Astrocyte of the cerebellum (primary cell): ENCODE data around the gene AOC2.

Experiments
- DNase-seq: peaks from one replicate; pipeline ENCODE4 v3.0.0-alpha.2; 2011; ENCODE audit warnings: low read depth
- H3K4me3 ChIP-seq: 2 replicates; pipeline ENCODE4 v1.5.1; 2011; ENCODE audit warnings: mild to moderate bottlenecking, low read depth, low read length, moderate library complexity
- CTCF ChIP-seq: IDR thresholded peaks from 2 replicates; pipeline ENCODE4 v1.5.1; 2012; ENCODE audit warnings: low read length, low read depth, moderate library complexity, mild to moderate bottlenecking; ENCODE audit errors: missing control alignments
- in situ Hi-C: cut with HindIII; loops from 2 replicates; pipeline ENCODE4 v1.10.0; 2017; ENCODE audit warnings: low sequenced_read_pairs

AOC2 gene, protein sequence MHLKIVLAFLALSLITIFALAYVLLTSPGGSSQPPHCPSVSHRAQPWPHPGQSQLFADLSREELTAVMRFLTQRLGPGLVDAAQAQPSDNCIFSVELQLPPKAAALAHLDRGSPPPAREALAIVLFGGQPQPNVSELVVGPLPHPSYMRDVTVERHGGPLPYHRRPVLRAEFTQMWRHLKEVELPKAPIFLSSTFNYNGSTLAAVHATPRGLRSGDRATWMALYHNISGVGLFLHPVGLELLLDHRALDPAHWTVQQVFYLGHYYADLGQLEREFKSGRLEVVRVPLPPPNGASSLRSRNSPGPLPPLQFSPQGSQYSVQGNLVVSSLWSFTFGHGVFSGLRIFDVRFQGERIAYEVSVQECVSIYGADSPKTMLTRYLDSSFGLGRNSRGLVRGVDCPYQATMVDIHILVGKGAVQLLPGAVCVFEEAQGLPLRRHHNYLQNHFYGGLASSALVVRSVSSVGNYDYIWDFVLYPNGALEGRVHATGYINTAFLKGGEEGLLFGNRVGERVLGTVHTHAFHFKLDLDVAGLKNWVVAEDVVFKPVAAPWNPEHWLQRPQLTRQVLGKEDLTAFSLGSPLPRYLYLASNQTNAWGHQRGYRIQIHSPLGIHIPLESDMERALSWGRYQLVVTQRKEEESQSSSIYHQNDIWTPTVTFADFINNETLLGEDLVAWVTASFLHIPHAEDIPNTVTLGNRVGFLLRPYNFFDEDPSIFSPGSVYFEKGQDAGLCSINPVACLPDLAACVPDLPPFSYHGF

DNA sequence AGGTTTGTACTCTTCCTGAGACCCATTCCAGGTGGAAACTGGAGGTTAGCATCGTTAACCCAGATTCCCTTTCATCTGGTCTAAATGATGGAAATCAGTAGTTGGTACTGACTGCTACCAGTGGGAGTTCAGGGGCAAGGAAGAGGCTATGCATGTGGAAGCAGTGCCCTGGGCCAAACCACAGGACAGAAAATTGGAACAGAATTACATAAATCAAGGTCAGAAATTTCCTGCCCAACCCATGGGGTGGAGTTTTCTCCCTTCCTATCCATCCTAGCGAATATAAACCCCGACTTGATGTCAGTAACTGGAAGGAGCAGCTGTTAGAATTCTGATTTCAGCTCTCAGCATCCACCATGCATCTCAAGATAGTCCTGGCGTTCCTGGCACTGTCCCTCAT is at the start of gene AOC2:
Gene AOC2, plus strand, starts transcription at position 310 of the 400 bp plus-strand sequence. Its CDS starts 47 bp downstream, at position 357.
- in situ Hi-C loops: no loop called here
- no peak for DNase-seq
- H3K4me3 ChIP-seq: no peak within 1 kb of the TSS
- no peak for TF ChIP-seq CTCF

- no peak for TF ChIP-seq CTCF
- in situ Hi-C loops: no loop called here
- no peak overlapping the region for H3K4me3 ChIP-seq
- DNase-seq: no peak
These were observed 49.3 kb upstream of the AOC2 start for GRCh38 chr17:42795061-42795460.

DNA sequence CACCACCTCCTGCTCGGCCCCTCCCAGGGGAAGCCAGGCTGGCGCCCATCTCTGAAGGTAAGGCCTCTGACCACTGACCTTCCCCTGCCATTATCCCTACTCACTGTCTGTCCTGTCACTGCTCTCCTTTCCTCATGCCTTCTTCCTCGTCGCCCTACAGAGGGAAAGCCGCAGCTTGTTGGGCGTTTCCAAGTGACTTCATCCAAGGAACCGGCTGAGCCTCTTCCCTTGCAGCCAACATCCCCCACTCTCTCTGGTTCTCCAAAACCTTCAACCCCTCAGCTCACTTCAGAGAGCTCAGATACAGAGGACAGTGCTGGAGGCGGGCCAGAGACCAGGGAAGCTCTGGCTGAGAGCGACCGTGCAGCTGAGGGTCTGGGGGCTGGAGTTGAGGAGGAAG is 48.9 kb upstream of the AOC2 start:
- TF ChIP-seq CTCF: no peak
- no peak overlapping the region for H3K4me3 ChIP-seq
- in situ Hi-C loops: no loop called here
- DNase-seq: no peak

GRCh38 chr17:42796066-42796758 is 48.2 kb upstream of the AOC2 start:
- DNase-seq: no peak
- H3K4me3 ChIP-seq: no peak overlapping the region
- no peak for TF ChIP-seq CTCF
- in situ Hi-C loops: no loop called here

- in situ Hi-C loops: no loop called here
- TF ChIP-seq CTCF: no peak
- peak overlapping the region; percentile 94 for H3K4me3 ChIP-seq
- no peak for DNase-seq
These were observed 47.0 kb upstream of the AOC2 start for GRCh38 chr17:42797067-42798007.

DNA sequence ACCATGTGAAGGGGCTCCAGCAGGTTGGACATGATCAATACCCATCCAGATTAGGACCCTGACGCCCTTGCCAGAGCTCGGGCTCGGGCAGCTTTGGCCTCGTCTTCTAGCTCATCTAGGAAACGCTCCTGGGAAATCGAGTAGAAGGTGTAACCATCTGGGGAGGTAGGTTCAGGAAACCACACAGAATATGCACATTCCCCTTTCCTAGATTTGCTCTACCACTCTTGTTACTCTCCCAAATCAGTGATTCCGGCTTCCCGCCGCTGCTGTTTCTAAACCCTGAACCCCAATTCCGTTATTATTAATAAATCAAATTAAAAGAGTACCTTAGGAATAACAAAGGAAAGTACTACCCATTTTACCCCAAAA is 46.4 kb upstream of the AOC2 start:
- in situ Hi-C loops: no loop called here
- no peak for DNase-seq
- TF ChIP-seq CTCF: no peak
- H3K4me3 ChIP-seq: peak overlapping the region; percentile 94
